Nucleus accumbens (tissue), 56 donors: ENCODE data around the gene FRMD5.

Source experiments
- DNase-seq, 56 donors: peaks; one replicate each; lab custom pipeline; 2025; lab: John Stamatoyannopoulos, UW

FRMD5 gene

DNA sequence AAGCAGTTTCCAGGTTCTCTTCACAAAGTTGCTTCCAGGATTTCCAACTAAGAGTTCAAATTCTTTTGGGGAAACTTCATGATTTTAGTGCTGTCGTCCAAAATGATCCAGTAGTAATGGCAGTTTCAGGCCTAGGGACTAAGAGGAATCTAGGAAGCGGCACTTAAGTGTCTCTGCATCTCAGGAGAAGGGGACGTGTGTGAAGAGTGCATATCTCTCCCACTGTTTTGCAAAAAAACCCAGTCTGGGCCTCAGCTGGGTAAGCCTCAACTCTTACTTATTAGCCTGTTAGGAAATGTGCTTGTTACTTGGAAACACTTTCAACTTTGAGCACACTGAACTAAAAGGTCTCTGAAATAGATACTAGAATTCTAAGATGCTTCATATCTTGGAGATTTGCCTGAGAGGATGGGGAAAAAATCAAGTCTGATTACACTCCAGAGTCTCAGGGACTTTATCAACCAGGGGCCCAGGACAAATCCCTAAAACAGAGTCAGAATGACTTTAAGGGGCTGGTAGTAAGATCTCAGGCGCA lies 286.5 kb downstream of the FRMD5 start:
- no peak for DNase-seq

DNA sequence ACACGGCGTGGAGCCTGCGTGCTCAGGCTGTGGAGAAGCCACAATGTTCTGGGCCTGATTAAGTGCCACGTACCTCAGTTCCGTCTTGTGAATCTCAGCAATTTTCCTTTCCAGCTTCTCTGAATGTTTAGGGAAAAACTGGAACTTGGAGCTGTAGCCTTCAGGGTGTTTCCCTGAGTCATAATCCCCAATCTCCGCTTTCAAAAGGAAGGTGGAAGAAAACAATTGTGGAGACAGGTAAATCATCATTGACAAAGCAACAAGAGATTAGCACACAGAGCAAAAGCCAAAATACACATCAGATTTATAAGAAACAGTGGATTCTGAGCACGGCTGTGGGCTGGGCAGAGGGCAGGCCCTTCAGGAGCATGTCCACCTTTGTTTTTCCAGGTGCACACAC lies 289.3 kb downstream of the FRMD5 start:
- no peak for DNase-seq

DNA sequence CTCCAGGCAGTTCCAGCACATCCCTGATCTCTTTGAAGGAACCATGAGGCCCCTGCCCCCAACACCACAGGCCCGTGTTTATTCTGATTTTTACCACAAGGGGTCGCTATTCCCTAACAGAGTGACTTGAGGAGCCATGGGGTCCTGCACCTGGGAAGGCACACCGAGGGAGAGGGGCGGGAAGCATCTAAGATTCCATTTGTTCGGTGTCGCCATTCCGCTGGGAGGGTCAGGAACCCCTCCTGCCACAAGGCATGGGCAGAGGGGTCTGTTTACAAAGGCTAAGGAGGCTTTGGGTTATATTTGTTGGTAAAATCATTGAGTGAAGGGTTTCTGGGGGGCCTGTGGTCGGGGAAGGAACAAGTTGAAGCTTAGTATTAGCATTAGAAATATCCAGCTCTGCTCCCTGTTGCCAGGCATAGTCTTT lies 291.2 kb downstream of the FRMD5 start:
- peak in 39 of 56 donors; percentile 3 to 72 (median 24) for DNase-seq

DNA sequence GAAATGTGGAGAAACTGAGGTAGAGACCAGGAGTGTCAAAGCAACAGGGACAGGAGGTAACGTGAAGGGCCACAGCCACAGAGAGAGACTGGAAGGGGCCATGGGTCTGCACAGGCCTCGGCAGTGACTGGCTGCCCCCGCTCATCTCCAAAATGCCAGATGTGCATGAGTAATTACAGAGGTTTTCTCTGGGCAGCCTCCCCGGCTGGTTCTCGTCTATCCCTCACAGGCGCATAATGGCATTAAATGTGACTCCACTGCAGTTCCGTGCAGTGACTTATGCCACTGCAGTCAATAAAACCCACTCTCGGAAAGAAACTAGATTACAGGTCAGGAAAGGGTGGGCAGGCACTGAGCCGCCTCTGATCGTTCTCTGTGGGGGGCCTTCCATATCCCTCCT lies 293.6 kb downstream of the FRMD5 start:
- DNase-seq = peak in 1 of 56 donors; percentile 43

DNA sequence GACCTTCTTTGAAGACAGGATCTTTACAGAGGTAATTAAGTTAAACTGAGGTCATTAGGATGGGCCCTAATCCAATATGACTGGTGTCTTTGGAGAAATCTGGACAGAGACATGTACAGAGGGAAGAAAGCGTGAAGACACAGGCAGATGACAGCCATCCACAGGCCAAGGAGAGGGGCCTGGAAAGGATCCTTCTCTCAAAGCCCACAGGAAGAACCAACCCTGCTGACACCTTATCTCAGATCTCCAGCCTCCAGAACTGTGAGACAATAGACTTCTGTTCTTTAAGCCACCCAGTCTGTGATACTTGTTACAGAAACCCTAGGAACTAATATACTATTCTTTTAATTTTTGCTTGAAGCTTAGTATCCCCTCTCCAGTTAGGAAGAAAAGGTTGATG lies 294.1 kb downstream of the FRMD5 start:
- DNase-seq = no peak

DNA sequence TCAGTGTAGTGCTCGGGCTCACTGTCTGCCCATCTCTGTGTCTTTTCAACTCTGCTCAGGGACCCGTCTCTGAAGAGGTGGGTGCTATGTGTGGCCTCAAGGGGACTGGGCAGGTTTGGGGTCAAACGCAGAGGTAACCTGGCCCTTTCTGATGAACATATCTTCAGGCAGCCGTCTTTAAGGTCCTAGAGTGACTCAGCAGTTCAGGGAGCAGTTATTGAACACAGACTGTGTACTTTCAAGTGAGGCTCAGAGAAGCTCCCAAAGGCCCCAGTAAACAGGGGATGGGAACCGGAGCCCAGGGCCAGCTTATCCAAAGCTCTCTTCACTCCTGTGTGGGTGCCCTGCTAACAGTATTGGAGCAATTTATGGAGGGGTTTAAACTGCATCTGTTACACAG lies 295.1 kb downstream of the FRMD5 start:
- no peak for DNase-seq

DNA sequence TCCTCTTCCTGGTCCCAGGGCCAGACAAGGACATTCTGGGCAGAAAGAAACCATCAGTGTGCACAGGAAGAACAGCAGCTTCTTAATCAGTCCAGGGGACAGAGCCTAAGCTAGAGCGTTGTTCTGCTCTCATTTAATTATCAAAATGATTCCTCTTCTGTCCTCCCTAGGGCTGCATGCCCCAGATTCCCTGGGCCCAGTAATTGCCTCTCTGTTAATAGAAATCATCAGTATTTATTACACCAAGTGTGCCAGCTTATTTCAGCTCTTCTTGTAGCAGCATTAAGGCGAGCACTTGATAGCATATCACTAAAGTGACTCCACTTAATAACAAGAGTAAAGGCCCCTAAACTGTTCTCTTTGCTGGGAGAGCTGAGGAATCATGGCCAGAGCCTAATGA lies 296.2 kb downstream of the FRMD5 start:
- DNase-seq = no peak

DNA sequence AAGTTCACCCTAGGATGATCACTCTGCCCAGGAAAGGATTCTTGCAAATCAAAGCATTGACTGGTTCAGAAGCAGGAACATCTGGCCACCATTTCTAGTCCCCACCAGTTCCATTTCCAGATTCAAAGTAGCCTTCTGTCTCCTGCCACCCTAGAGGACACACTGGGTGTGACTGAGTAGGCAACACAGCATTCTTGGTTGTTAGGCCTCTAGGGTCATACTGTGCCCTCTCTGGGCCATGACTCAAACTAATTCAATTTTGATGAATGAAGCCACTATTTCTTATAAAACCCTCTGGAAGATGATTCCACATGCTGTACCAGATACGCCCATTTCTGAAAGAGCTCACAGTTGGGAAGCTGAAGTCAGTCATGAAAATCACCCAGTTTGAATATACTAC lies 298.5 kb downstream of the FRMD5 start:
- no peak for DNase-seq

DNA sequence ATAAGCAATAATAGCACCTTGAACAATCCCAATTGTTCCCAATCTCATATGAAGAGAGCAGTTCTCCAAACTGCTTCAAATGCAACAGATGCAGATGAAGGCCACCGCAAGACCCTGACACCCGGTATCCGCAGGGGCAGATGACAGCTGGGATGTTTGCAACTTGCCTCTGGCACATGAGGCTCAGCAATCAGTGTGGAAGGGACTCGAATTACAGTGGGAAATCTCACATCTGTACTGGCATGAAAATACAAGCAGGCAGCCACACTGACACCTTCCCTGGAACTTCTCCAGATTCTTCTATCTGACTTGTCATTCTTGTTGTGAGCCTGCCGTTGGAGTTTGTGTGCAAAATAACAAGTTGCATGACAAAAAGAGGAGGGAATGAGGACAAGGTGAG lies 299.5 kb downstream of the FRMD5 start:
- no peak for DNase-seq

DNA sequence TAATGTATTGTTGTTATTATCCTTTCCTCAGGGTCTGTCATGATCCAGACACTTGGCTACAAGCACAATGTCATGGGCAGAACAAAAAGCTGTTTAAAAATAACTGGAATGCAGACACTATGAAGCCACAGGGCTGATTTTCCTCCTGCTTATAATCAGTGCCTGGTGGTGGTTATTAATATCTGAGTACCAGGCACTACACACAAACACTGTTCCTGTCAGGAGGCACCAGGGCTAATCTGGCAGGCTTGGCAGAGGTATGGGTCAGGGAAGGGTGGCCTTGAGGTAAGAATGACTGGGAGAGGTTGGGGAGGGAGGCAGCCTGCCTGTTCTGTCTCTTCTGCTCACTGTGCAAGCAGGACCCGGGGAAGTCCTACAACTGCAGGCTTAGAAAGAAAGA lies 301.1 kb downstream of the FRMD5 start:
- no peak for DNase-seq

DNA sequence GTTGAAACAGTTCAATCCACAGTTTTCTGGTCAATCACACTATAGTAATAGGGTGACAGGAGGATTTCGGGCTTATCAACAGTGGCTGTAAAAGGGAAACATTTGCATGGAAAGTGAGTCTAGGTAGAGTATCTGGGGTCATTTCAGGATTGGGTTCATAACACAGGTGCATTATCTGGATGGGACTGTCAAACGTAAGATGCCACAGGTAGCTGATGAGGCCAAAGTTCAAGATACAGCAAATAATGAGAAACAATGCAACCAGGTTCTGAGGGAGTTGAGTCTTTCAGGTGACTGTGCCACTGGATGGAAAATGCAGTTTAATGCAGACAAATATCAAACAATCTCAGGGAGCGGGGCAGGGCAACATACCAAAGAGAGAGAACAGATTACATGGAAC lies 306.0 kb downstream of the FRMD5 start:
- no peak for DNase-seq

DNA sequence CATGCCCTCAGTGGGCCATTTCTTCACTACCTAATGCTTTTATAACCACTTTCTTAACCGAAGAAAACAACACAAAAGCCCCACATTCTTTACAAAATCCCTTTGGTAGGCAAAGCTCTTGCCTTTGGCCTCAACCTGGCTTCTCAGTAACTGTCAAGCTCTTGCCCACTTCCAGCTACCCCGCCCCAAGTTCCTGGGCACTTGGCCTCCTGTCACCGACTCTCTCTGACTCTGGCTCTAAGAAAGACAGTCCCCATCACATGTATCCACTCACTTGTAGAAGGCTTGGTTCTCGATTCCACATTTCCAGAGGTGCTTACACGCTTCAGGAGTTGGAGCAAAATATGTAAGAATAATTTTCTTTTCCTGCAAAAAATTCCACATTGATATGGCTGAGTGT lies 307.2 kb downstream of the FRMD5 start:
- no peak for DNase-seq

DNA sequence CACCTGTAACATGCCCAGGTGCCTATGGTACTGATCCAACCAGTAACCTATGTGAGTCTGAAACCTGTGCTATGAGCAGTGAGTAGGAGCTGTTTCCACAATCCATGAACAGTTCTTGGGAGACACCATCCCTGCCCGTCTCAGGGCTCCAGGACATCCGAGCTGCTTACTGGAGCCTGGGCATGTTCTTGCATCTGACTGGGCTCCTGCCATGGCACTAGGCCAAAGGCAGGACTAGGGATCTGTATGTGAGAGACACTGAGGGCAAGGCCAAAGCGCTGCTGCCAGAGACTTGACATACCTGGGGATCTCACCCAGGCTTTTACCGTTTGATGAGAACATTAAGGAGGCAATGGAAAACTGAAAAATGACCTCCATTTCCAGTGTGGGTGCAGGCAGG lies 308.5 kb downstream of the FRMD5 start:
- no peak for DNase-seq

DNA sequence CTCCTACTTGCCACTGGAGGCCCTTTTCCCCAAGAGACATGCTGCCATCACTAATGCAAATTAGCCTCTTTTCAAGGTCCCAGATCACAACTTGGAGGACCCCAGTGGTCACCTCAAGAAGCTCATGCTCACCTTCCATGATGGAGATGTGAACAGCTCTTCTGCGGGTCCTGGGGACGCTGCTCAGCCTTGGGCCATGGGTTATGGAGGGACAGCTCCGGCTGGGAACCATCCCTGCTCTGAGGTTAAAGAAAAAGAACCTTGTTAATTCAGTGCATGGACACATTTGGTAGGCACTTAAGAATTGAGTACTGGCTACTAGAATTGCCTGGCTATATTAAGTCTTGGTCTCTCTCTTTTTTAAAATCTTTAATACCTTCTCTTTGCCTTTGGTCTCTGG lies 311.5 kb downstream of the FRMD5 start:
- no peak for DNase-seq

DNA sequence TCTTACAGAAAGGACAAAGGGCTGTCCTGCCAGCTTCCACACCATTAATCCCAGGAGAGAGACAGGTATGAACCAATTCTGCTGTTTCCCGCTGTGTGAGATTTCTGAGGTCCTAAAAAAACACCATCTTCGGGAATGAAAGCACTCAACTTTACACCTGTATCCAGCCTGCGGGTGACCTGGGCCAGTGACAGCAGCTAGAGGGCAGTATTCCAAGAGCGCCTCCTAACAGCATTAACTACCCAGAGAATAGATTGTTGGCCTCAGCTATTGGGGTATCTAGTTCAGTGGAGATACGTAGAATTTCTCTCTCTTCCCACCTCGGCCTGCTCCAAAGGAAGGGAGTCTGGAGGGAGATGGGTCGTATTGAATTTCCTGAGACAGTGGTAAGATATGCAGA lies 313.1 kb downstream of the FRMD5 start:
- peak in 1 of 56 donors; percentile 8 for DNase-seq

DNA sequence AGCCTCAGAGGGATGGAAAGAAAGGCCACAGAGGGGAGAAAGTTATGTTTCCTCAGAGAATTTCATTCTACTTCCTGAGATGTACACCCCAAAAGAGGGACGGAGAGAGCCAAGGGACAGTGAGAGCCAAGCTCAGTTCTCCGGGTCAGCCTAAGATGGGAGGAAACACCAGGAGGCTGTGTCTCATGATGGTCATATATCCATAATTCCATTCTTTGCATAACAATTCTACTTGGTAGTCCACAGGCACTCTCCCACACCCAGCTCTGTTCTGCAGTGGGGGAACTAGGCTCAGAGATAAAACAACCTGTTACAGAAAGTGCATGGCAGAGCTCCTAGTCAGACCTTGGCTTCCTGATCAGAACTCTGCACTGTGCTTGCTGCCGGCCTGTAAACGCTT lies 313.8 kb downstream of the FRMD5 start:
- DNase-seq = no peak

DNA sequence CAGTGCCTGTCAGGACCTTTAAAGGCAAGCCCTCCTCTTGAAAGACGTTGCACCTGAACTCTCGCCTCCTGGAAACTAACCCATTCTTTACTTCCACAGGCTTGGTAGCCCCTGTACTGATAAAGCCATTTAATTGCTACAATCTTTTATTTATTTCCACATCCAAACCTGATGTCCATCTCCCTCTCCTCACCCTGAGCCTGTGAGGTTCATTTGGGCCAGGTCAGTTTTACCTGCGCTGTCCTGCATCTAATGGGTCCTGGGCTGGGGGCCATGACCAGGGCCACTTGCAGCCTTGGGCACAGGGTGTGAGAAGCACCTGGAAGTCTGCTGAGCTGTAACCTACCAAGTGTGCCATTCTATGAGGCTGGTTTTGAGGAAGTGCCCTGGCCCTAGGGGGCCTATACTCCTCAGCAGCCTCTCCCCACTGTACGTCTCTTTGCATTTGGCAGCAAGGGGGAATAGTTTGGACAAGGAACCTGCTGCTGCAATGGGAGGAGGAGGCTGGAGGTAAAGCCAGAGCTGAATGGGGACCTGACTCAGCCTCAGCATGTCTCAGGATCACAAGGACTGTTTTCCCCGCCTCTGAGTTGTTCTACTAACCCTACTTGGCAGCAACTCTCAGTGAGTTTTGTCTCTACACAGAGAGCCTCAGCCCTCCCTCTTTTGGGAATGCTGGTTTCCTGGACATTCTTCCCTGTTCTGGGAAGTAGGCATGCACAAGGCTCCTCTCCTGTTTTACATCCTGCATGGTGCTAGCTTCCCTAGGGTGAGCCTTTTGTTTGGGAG lies 314.5 kb downstream of the FRMD5 start:
- peak in 1 of 56 donors; percentile 37 for DNase-seq

DNA sequence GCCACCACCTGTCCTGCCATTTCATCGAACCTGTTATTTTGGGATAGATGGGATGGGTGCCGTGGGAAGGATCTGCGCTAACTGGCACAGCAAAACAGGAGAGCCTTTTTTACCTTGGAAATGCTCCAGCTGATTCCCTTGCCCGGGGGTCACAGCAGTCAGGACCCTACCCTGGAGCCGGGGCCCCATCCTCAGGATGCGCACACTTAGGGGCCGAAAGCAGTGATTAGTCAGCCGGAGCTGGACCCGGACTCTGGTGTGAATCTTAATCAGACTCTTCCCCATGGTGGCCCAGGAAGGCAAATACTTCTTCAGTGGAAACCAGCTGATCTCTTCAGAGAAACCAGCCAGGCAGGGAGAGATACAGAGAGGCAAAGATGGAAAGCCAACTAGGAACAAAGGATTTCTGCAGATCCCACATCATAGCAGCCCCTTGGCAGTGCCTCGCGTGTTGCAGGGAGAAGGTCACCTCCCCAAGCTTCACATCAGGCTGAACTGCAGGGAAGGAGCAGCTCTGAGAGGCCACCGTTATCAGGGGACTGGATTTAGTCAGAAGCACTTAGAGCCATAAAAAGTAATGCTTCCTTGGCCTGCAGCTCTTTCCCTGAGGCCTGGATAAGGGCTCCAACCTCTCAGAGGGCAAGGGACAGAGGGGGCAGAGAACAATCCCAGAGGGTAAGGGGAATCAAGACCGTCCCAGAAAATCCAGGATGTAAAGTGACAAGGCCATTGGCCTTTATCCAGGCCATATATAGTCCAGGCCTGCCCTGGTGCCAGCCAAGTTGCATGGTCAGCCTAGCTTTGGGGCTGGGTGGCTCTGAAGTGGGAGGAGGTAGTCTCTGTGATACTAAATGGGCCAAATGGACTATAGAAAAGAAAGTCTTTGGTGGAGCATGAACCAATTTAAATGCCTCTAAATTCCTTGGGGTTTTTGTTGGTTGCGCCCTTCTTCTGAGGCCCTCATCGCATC lies 315.4 kb downstream of the FRMD5 start:
- no peak for DNase-seq

DNA sequence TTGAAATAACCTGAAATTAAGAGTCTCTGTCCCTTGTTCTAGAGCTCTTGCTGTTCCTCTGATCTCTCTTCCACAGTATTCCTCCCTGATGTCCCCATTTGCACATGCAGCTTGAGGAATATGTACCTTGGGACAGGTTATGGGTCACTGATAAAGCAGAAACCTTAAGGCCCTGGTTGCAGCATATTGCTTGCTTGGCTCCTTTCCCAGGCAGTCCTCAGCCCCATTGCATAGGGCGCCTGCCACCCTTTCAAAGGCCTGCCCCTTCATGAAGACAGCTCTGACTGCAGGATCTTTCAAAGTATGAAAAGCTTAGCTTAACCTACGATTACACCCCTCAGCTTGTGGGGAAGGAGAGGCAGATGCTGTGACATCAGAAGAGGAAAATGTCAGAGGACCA lies 316.6 kb downstream of the FRMD5 start:
- DNase-seq = no peak

DNA sequence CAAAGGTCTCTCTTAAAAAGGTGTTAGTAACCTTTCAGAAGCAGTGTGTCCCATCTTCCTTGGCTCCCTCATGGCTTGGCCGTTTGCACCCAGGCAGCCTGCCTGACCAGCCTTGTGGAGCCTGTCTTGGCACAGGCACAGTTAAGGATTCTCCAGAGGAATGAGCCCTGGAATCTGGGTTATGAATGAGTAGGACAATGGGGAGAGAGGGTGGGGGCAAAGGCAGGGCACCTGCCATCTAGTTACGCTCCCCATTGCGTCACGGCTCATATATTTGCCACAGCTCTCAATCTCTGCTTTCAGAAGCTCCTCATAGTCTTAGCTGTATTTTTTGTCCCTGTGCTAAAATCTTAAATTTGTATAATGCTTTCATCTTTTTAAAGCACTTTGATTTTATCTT lies 317.7 kb downstream of the FRMD5 start:
- no peak for DNase-seq

DNA sequence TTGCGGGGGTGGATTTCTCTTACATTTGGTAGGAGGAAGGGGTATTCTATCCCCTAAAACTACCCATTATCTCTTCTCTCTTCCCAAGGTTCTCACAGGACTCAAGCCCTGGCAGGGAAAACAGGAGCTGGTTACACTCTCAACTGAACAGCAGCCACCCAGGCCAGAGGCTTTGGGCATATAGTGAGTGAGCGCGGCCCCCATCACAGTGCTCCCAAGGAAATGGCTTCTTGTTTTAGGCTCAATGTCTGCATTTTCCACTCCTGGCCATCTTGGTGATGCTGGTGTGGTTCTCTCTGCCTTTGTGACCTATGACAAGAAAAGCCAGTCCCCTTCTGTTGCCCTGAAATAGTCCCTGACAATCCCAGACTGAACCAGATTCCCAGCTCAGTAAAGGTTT lies 318.2 kb downstream of the FRMD5 start:
- no peak for DNase-seq
